HG03066 (cell line): ENCODE data around the gene MFGE8.

ENCODE experiments used
- ATAC-seq: cut with Tn5 transposase; IDR thresholded peaks from one replicate; pipeline ENCODE4 v1.9.1; 2021; ENCODE audit warnings: low read depth; ENCODE audit not compliant: unreplicated experiment

MFGE8 gene

DNA sequence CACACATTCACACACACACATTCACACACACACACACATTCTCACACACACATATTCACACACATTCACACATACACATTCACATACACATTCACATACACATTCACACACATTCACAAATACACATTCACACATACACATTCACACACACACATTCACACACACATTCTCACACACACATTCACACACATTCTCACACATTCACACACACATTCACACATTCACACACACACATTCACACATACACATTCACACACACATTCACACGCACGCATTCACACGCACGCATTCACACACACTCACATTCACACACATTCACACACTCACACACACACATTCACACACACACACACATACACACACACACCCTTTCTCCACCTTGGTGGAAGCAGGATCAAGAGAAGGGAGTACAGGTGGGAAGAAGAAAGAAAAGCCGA is 12.2 kb downstream of the MFGE8 start:
- no peak for ATAC-seq

DNA sequence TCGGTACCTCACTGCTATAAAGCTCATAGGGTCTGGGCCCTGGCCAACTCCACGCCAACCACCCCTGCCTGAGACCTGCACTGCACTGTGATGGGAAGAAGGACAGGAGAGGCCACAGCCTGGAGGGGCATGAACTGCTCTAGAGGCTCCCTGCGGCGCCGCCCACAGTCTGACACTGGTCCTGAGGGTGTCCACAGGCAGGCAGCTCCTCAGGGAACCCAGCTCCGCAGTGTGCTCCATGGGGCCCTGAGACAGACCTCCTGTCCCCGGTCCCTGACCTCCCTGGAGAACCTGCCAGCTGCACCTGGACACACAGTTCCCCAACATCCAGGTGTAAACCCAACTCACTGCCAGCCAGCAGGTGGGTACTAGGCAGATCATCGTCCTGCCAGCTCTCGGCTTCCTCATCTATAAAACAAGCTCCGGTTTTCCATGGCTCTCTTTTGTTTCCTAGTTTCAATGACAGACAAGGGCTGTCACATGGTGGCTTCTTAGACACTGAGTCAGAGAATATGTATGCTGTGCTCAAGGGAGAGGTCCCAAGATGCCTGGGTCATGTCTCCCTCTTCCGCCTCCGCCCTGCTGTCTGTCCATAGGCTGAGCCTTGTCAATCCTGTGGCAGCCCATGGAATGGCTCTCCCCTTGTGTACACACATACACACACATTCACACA is 12.7 kb downstream of the MFGE8 start:
- no peak for ATAC-seq

DNA sequence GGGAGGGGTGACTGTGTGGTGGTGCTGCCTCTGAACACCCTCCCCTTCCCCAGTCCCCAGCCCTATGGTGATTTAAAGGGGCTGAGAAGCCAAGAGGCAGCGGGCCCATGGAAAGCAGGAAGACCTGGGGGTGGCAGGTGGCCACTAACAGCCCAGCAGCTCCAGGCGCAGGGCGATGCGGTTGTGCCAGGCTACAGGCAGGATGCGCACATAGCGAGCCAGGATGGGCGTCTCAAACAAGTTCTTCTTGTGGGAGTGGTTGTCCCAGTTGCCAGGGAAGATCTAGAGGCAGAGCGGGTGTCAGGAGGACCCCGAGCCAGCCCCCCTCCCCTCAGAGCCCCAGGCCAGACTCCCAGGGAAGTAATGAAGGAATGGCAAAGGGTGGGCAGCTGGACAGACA is 13.9 kb downstream of the MFGE8 start:
- ATAC-seq = no peak

DNA sequence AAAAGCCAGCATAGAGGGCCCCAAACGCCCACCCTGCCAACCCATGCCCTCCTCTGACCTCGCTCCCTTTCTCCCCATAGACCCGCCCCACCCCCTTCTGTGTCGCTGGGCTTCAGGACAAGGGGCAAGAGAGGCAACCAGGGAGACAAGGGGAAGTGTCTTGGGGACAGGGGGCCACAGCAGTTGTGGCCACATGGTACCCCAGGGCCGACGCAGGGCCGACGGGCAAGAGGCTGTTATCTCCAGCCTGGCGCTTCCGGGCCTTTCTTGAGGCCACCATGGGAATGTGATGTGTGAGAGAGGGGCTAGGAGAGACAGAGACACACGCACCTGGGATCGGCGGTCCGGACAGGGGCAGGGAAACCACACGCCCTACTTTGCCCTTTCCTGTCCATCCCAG is 14.4 kb downstream of the MFGE8 start:
- ATAC-seq = no peak

DNA sequence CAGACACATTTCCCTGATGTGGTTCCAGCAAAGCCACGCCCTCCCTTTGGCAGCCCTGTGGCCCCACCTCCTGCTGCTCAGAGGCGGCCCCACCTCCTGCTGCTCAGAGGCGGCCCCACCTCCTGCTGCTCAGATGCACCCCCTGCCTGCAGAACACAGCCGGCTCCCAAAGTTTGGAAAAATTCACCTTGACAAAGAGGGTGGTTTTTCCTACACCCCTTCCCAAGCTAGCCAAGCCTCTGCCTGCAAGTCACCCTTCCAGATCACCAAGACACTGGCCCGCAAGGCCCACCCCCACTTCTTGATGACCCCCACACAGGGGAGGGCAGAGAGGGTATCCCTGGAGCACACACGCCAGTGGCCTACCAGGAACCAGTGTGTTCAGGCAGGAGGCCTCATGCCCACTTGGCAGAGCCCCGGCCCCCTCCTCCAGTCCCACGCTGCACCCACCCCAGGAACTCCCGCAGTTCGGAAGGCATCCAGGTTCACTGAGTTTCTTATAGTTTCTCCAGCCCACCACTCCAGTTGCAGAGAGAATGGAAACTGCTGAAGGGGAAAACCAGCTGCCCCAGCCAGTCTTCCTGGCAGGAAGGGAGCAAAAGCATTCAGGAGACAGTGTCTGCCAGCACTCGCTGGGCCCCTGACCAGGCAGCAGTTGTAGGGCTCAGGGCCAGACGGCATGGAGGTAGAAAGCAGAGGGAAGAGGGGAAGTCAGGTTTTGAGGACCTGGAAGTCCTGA is 15.6 kb downstream of the MFGE8 start:
- ATAC-seq = no peak

- ATAC-seq = no peak
Measured at GRCh38 chr15:88897142-88897455, 16.1 kb downstream of the MFGE8 start.

- no peak for ATAC-seq
Measured at GRCh38 chr15:88896333-88897033, 16.7 kb downstream of the MFGE8 start.

GRCh38 chr15:88894819-88895767 is 18.1 kb downstream of the MFGE8 start, which contains the start of gene HAPLN3:
Gene HAPLN3 (minus strand): TSS chr15:88895544. CDS start chr15:88887298, 8,246 bp downstream.
- no peak for ATAC-seq

GRCh38 chr15:88894348-88894818 is 18.8 kb downstream of the MFGE8 start:
- ATAC-seq = no peak

- no peak for ATAC-seq
Measured at GRCh38 chr15:88891540-88892254, 21.5 kb downstream of the MFGE8 start.

DNA sequence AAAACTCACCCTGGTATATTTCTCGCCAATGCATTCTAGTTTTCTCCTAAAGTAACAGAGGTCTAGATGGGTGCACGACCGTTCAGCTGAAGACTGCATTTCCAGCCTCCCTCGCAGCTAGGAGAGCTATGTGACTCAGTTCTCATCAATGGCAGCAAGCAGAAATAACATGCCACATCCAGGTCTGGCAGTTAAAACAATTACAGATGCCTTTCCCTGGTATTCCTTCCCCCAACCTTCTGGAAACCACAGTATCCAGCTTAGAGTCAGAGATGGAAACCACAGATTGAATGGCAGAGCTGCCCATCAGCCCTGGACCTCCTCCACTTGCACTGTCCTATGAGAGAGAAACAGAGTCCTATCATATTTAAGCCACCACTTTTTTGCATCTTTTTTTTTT is 22.7 kb downstream of the MFGE8 start:
- ATAC-seq = no peak

DNA sequence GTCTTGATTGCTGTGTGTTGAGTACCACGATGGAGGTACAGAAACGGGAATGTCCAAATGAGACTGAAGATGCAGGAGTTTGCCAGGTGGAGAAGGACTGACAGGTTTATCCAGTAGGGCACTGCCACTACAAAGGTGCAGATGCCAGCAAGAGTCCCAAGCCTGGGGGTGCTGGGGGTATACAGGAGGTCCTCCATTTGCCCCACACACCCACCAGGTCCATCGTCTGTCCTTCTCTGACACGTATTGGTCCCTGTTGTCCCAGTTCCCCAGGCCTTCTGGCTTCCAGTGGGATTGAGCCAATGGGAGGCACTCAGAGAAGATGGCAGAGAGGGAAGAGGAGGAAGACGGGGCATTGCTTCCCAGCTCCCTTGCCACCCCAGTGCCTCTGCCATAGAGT is 24.5 kb downstream of the MFGE8 start:
- no peak for ATAC-seq

DNA sequence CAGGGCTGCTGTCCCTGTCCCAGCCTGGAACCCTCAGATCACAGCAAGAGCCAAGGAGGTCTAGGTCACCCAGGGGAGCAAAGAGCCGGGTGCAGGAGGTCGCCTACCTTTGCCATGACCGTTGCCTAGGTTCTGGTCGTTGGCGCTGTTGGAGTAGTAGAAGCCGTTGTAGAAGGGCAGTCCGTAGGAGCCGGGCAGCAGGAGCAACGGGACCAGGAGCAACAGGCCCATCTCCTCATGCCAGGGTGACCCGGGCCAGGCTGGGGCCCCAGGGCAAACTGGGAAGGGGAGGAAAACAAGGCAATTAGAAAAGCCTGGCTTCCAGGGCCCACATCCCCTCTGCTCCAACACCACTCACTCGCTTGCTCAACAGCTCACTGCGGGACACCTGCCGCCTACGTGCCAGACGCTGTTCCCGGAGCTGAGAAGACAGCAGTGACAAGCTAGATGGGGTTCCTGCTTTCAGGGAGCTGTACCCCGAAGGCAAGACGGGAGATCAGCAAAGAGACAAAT is 26.1 kb downstream of the MFGE8 start:
- ATAC-seq = no peak

- no peak for ATAC-seq
Measured at GRCh38 chr15:88882785-88883184, 30.4 kb downstream of the MFGE8 start.

- ATAC-seq = no peak
Measured at GRCh38 chr15:88881775-88882174, 31.4 kb downstream of the MFGE8 start.

DNA sequence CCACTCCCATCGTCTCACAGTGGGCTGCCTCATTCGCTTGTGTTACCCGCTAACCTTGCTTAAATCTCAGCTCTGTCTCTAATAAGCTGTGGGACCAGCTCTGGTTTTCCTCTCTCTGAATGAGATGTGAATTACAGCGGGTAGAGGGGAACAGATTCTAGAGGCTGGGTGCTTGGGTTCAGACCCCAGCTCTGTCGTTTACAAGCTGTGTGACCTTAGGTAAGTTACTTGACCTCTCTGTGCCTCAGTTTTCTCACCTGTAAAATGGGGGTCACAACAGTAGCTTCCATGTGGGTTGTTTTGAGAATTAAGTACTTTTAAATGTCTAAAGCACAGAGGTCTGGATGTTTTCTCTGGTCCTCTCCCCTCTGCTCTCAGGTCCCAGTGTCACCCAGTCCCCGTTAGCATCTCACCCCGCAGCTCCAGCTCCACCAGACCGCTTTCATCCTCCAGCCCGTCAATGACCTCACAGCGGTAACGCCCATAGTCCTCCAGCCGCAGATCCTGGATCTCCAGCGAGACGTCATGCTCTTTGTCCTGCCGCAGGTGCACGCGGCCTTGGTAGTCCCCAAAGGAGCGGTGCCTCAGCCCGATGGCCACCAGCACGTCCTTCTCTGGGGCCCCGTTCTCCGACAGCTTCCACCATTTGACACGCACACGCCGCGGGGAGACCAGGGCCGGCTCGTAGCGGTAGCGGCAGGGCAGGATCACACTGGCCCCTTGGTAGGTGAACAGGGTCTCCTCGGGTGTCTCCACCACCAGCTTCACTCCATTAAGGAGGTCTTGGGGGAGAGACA is 32.0 kb downstream of the MFGE8 start:
- ATAC-seq = no peak

DNA sequence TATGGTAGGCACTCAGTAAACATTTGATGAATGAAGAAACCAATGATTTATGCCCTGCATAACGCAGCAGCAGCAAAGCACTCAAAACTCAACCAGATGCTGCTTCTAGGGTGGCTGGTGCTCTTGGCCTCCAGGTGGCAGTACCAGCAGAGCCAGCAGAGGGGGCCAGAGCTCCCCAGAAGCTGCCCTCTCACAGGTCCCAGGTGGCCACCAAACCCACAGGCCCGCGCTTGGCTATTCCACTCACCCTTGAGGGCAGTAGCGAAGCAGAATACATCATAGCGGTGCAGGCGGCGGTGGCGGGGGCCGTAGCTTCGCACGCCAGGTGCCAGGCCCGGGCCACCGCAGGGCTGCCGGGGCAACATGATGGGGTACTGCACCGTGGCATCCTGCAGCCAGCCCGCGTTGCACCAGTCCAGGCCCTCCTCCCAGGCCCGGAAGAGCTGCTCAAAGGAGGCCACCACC is 34.4 kb downstream of the MFGE8 start:
- no peak for ATAC-seq

GRCh38 chr15:88877906-88878305 is 35.3 kb downstream of the MFGE8 start:
- ATAC-seq = no peak

DNA sequence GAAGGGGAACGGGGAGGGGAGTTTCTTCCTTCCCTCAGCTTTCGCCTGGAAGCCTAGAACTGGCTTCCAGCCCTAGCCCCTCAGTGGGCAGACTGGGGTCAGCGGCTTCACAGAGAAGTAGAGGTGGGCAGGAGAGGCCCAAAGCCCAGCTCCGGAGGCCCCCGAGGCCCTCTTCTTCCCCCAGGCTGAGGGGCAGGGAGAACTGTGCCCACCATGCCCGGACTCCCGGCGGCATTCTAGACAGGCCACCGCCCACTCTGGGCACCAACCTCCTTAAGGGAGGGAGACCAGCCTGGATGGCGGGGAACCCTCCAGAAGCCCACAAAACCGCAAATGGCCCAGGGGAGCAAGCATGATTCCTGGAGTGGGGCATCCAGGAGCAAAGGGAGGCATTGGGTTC is 35.8 kb downstream of the MFGE8 start:
- no peak for ATAC-seq
